ENCODE measurements around the gene MPEG1. TPM values are rescaled to one million over a fixed set of nuclear protein-coding genes. Genes with fewer than 3 reads are reported as not detected.

Gene MPEG1
- total and polyA plus RNA-seq, 8 donors, result 1.4 to 18.4 (median 5.3) TPM; not detected in 1

GRCh38 chr11:59216641-59217564 is 4.2 kb upstream of the MPEG1 start:
- H3K27ac ChIP-seq, result peak overlapping the region in 4 of 5 donors; percentile 48 to 80 (median 64)
- H3K36me3 ChIP-seq, result no peaks in the 10 kb centered on the region
- peak; percentile 40 to 72 for DNase-seq
- WGBS, 5 donors, result 17 to 25% (median 20%) methylated on average over 9 of the region's 9 CpGs
- H3K9me3 ChIP-seq, result no peaks in the 10 kb centered on the region
- intact Hi-C loops (cut with DNase I; ENCODE audit: low total_unique reads), result no loop called here
- H3K27me3 ChIP-seq, result no peaks in the 10 kb centered on the region
- TF ChIP-seq POLR2A (IDR thresholded peaks at IDR 0.05), result no peak
- peak in 2 of 3 donors; percentile 46 to 76 for TF ChIP-seq POLR2AphosphoS5 (IDR thresholded peaks at IDR 0.05)
- peaks cover 0 to 21% (median 10%) of the 10 kb centered on the region in 4 donors for H3K4me1 ChIP-seq
- no peak overlapping the region for H3K4me3 ChIP-seq

GRCh38 chr11:59214141-59214893 is 1.6 kb upstream of the MPEG1 start:
- WGBS, 5 donors, result 89 to 94% (median 90%) methylated on average over 1 to 2 of the region's 2 CpGs
- Histone ChIP-seq H3K4me1 (peaks cover 0 to 21% (median 10%) of the 10 kb centered on the region in 4 donors), H3K9me3 (no peaks in the 10 kb centered on the region), H3K27ac (no peak overlapping the region), H3K4me3 (no peak overlapping the region), H3K27me3 (no peaks in the 10 kb centered on the region), H3K36me3 (no peaks in the 10 kb centered on the region)
- intact Hi-C loops (cut with DNase I; ENCODE audit: low total_unique reads), result no loop called here
- no peak for TF ChIP-seq POLR2A (IDR thresholded peaks at IDR 0.05)
- DNase-seq, result no peak

GRCh38 chr11:59212222-59212621 is 505 bp downstream of the MPEG1 start:
- H3K4me3 ChIP-seq, result peak overlapping the region in 2 of 4 donors; percentile 9 to 33
- WGBS, 5 donors, result 75 to 86% (median 85%) methylated on average over 7 of the region's 7 CpGs

GRCh38 chr11:59208956-59209355 is 3.8 kb downstream of the MPEG1 start:
- 61 to 83% (median 75%) methylated on average over 2 of the region's 2 CpGs for WGBS, 5 donors
- H3K4me3 ChIP-seq, result peak overlapping the region in 2 of 4 donors; percentile 3 to 33
- H3K27ac ChIP-seq, result peak overlapping the region in 1 of 5 donors; percentile 53
- no peaks in the 10 kb centered on the region for H3K9me3 ChIP-seq
- no peak for DNase-seq
- H3K36me3 ChIP-seq, result peaks cover 12 to 28% (median 21%) of the 10 kb centered on the region in 4 donors
- peaks cover 11 to 30% (median 14%) of the 10 kb centered on the region in 4 donors for H3K4me1 ChIP-seq
- H3K27me3 ChIP-seq, result no peaks in the 10 kb centered on the region
- intact Hi-C loops (cut with DNase I; ENCODE audit: low total_unique reads), result loop anchor here (5.0 kb wide), 1 partner anchor 37 kb away; the partner anchor contains the start of gene DTX4
- TF ChIP-seq EP300 (IDR thresholded peaks at IDR 0.05) (no peak), CTCF (IDR thresholded peaks at IDR 0.05) (no peak), POLR2A (IDR thresholded peaks at IDR 0.05) (no peak), POLR2AphosphoS5 (IDR thresholded peaks at IDR 0.05) (no peak)

More at GRCh38 chr11:59212222-59212621, 505 bp downstream of the MPEG1 start:
- peaks cover 0 to under 1% (median 0%) of the 10 kb centered on the region in 4 donors for H3K36me3 ChIP-seq
- TF ChIP-seq POLR2A (IDR thresholded peaks at IDR 0.05), result no peak
- no peak for TF ChIP-seq EP300 (IDR thresholded peaks at IDR 0.05)
- TF ChIP-seq POLR2AphosphoS5 (IDR thresholded peaks at IDR 0.05), result no peak
- TF ChIP-seq CTCF (IDR thresholded peaks at IDR 0.05), result no peak
- no peak for DNase-seq
- no peaks in the 10 kb centered on the region for H3K9me3 ChIP-seq
- intact Hi-C loops (cut with DNase I; ENCODE audit: low total_unique reads), result no loop called here
- H3K27ac ChIP-seq, result peak overlapping the region in 2 of 5 donors; percentile 16 to 65
- peaks cover 4 to 35% (median 17%) of the 10 kb centered on the region in 4 donors for H3K4me1 ChIP-seq
- H3K27me3 ChIP-seq, result no peaks in the 10 kb centered on the region

- peaks cover 12 to 36% (median 25%) of the 10 kb centered on the region in 4 donors for H3K36me3 ChIP-seq
- no peaks in the 10 kb centered on the region for H3K27me3 ChIP-seq
- no peaks in the 10 kb centered on the region for H3K9me3 ChIP-seq
- peak overlapping the region in 2 of 4 donors; percentile 3 to 33 for H3K4me3 ChIP-seq
- TF ChIP-seq POLR2AphosphoS5 (IDR thresholded peaks at IDR 0.05) (peak in 1 of 3 donors; percentile 44), EP300 (IDR thresholded peaks at IDR 0.05) (no peak), CTCF (IDR thresholded peaks at IDR 0.05) (peak in 5 of 7 experiments; percentile 62 to 81 (median 65))
- H3K27ac ChIP-seq, result peak overlapping the region in 3 of 5 donors; percentile 40 to 55 (median 53)
- H3K4me1 ChIP-seq, result peaks cover 11 to 30% (median 14%) of the 10 kb centered on the region in 4 donors
- 2 to 7% (median 5%) methylated on average over 5 of the region's 5 CpGs for WGBS, 5 donors
- intact Hi-C loops (cut with DNase I; ENCODE audit: low total_unique reads), result loop anchor here (5.0 kb wide), 1 partner anchor 36 kb away; the partner anchor contains the start of gene DTX4
- DNase-seq, result peak; percentile 51 to 81
Observed at GRCh38 chr11:59207988-59208451, 4.7 kb downstream of the MPEG1 start.
